ENCODE results near the gene HOXB13. TPM values are rescaled to one million over a fixed set of nuclear protein-coding genes. Genes with fewer than 3 reads are reported as not detected.

The HOXB13 gene
- polyA plus RNA-seq, 1 donor = not detected

DNA sequence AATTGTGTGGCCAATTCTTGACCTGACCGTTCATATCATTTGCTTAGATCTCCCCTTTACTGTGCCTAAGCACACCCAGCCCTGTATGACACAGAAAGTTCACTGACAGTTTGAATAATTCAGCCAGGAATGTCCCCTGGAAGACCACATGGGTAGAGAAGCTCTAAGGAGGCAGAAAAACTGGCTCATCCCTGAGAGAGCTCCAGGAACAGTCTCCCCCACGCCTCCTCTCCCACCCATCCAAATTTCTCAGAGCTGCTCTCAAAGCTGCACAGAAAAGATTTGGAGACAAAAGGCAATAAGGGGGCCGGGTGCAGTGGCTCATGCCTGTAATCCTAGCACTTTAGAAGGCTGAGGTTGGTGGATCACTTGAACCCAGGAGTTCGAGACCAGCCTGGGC, 17.4 kb downstream of the HOXB13 start:
- DNase-seq (ENCODE audit: low read depth) = no peak

DNA sequence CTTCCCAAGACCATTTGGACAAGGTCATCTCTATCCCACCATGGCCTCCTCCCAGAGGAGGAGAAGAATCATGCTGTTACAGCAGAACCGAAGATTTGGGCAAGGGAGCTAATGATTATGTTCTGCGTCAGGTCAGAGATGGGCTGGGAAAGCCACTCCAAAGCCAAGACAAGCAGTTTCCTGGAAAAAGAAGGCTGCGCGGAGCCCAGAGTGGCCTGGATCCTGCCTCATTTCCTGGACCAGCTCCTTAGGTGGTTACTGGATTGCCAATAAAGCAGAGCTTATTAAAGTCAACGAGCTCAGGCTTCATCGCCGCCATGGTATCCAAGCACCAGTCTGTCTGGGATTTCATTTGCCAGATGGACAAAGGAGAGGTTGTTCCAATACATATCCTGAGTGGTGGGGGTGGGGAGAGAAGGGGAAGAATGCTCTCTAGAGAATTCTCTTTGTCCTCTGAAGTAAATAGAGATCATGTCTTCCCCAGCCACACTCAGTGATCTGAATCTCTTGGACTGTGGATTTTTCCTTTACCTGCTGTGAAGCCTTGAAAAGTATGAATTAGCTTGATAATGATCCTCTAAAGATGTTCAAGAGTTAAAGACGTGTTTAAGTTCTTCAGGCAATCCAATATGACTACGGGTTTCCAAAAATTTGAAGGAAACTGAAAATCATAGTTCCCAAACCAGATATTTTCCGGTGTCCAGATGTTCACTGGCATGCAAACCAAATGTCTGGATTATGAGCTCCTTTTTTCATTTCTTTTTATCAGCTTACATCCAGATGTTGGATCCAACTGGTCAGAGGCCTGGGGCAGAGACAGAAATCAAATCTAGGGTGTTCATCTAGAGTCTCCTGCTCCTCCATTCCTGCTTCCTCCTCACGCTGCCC, 23.9 kb downstream of the HOXB13 start:
- DNase-seq (ENCODE audit: low read depth) = no peak

DNA sequence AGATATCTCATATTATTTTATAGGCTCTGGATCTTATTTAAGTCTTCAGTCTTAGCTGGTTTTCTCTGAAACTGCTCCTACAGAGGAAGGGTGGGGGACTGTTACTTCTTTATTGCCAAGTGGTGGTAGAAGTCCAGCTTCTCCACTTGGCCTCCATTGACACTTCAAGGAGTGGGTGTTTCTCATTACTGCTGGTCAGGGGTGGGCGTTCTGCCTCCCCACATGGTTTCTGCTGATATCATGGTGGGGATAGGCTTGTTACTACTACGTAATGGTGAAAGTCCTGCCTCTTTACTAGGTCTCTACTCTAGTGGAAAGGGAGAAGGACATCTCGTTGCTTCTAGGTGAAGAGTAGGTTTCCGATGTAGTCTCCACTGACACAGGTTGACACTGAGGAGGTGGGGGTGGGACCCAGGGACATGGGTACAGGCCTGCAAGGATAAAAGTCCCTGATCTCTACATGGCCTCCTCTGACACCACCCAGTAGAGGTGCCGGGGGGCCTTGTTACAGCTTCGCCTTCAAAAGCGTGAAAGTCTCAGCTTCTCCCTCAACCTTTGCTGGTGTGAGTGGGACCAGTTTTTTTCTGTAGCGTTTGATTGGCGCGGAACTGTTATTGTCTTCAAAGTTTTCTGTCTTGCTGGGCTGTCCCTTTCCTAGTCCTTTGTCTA, 26.6 kb downstream of the HOXB13 start:
- DNase-seq (ENCODE audit: low read depth) = no peak

DNA sequence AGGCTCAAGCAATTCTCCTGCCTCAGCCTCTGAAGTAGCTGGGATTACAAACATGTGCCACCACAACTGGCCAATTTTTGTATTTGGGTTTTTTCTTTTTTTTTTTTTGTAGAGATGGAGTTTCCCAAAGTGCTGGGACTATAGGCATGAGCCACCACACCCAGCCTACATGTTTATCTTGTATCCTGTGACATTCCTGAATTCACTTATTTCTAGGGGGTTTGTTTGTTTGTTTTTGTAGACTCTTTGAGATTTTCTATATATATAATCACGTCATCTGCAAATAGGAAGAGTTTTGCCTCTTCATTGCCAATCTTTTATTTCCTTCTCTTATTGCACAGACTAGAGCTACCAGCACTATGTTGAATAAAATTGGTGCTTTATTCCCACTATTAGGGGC, 35.4 kb downstream of the HOXB13 start:
- DNase-seq (ENCODE audit: low read depth) = no peak

- DNase-seq (ENCODE audit: low read depth) = no peak
Measured at GRCh38 chr17:48692049-48692448, 36.5 kb downstream of the HOXB13 start.

DNA sequence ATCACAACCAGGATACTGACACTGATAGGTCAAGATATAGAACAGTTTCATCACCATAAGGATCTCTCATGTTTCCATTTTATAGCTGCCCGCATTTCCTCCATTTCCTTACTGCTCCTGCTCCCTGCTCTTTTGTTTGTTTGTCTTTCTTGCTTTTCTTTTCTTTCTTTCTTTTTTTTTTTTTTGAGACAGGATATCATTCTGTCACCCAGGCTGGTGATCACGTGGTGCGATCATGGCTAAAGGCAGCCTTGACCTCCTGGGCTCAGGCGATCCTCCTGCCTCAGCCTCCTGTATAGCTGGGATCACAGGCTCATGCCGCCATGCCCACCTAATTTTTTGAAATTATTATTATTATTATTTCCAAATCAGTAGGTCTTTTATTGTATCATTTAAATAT, 37.9 kb downstream of the HOXB13 start:
- no peak for DNase-seq (ENCODE audit: low read depth)

- no peak for DNase-seq (ENCODE audit: low read depth)
Measured at GRCh38 chr17:48681609-48682008, 46.9 kb downstream of the HOXB13 start.

DNA sequence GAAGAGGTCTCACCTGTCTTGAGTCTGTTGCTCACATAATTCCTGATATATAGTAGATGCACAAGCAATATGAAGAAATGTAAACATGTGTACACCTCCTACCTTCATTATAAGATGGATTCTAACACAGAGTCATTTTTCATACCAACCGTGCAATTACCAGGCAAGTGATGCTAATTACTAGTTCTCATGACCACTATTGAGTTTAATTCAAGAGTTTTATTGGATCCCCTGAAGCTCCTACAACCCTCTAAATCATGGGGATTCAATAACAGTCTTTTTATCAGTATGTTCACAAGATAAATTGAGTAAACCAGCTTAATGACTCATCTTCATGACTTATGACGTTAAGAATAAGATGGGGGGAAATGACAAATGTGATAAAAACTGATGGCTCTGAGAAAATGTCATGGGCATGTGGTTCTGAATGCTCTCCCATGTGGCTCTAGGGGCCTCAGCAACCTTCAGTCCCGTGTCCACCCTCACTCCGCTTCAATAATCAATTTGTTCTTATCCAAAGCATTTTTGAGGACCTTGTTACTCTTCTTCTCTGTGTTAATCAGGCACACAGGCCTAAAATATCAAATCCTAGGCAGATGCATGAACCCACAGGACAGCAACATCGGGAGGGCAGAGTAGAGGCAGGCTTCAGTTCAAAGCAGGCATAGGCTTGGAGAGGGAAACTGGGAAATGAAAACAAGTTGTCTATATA, 49.0 kb downstream of the HOXB13 start:
- no peak for DNase-seq (ENCODE audit: low read depth)

- DNase-seq (ENCODE audit: low read depth) = no peak
Measured at GRCh38 chr17:48678141-48678971, 50.2 kb downstream of the HOXB13 start.

- DNase-seq (ENCODE audit: low read depth) = no peak
Measured at GRCh38 chr17:48676963-48677558, 51.5 kb downstream of the HOXB13 start.

Other genes with a start within 250 kb of the HOXB13 start
- not detected for gene HOXB1, start 197.7 kb downstream of the HOXB13 start, polyA plus RNA-seq (ENCODE audit: insufficient read length)
- gene HOXB2, start 183.6 kb downstream of the HOXB13 start, polyA plus RNA-seq (ENCODE audit: insufficient read length) = 13.2 TPM
- gene HOXB4, start 150.4 kb downstream of the HOXB13 start, polyA plus RNA-seq (ENCODE audit: insufficient read length) = 1.2 TPM
- 9.2 TPM for gene HOXB3, start 138.5 kb downstream of the HOXB13 start, polyA plus RNA-seq (ENCODE audit: insufficient read length)
- 0.81 TPM for gene HOXB5, start 135.0 kb downstream of the HOXB13 start, polyA plus RNA-seq (ENCODE audit: insufficient read length)
- gene HOXB6, start 123.8 kb downstream of the HOXB13 start, polyA plus RNA-seq (ENCODE audit: insufficient read length) = 0.80 TPM
- 1.8 TPM for gene HOXB7, start 117.7 kb downstream of the HOXB13 start, polyA plus RNA-seq (ENCODE audit: insufficient read length)
- 0.19 TPM for gene HOXB8, start 113.5 kb downstream of the HOXB13 start, polyA plus RNA-seq (ENCODE audit: insufficient read length)
- gene HOXB9, start 102.4 kb downstream of the HOXB13 start, polyA plus RNA-seq (ENCODE audit: insufficient read length) = 0.05 TPM
- not detected for gene PRAC1, start 6.2 kb downstream of the HOXB13 start, polyA plus RNA-seq (ENCODE audit: insufficient read length)
- gene PRAC2, start 5.6 kb downstream of the HOXB13 start, polyA plus RNA-seq (ENCODE audit: insufficient read length) = not detected
- gene TTLL6, start 88.5 kb upstream of the HOXB13 start, polyA plus RNA-seq (ENCODE audit: insufficient read length) = not detected
- gene CALCOCO2, start 102.3 kb upstream of the HOXB13 start, polyA plus RNA-seq (ENCODE audit: insufficient read length) = 44.5 TPM
- gene ATP5MC1, start 164.0 kb upstream of the HOXB13 start, polyA plus RNA-seq (ENCODE audit: insufficient read length) = 128 TPM
- gene UBE2Z, start 179.7 kb upstream of the HOXB13 start, polyA plus RNA-seq (ENCODE audit: insufficient read length) = 56.6 TPM
- 63.4 TPM for gene SNF8, start 216.1 kb upstream of the HOXB13 start, polyA plus RNA-seq (ENCODE audit: insufficient read length)
- gene GIP, start 239.8 kb upstream of the HOXB13 start, polyA plus RNA-seq (ENCODE audit: insufficient read length) = not detected

Data from forelimb muscle (tissue), 1 donor.